ENCODE results near the gene AGBL4.

Gene AGBL4

GRCh38 chr1:49723662-49724061 is 300.1 kb downstream of the AGBL4 start:
- TF ChIP-seq CTCF (conservative IDR thresholded peaks at IDR 0.05; ENCODE audit: low read length): no peak
- H3K4me3 ChIP-seq (ENCODE audit: low read length): no peak overlapping the region
- no peak for DNase-seq (ENCODE audit: low read depth)

- no peak overlapping the region for H3K4me3 ChIP-seq (ENCODE audit: low read length)
- no peak for DNase-seq (ENCODE audit: low read depth)
- no peak for TF ChIP-seq CTCF (conservative IDR thresholded peaks at IDR 0.05; ENCODE audit: low read length)
These were observed 329.4 kb downstream of the AGBL4 start for GRCh38 chr1:49694251-49694827.

GRCh38 chr1:49686107-49686506 is 337.6 kb downstream of the AGBL4 start:
- DNase-seq (ENCODE audit: low read depth): no peak
- TF ChIP-seq CTCF (conservative IDR thresholded peaks at IDR 0.05; ENCODE audit: low read length): no peak
- H3K4me3 ChIP-seq (ENCODE audit: low read length): no peak overlapping the region

- DNase-seq (ENCODE audit: low read depth): no peak
- no peak overlapping the region for H3K4me3 ChIP-seq (ENCODE audit: low read length)
- no peak for TF ChIP-seq CTCF (conservative IDR thresholded peaks at IDR 0.05; ENCODE audit: low read length)
These were observed 346.0 kb downstream of the AGBL4 start for GRCh38 chr1:49677706-49678105.

GRCh38 chr1:49651136-49651535 is 372.6 kb downstream of the AGBL4 start:
- DNase-seq (ENCODE audit: low read depth): no peak

GRCh38 chr1:49630156-49630555 is 393.6 kb downstream of the AGBL4 start:
- H3K4me3 ChIP-seq (ENCODE audit: low read length): no peak overlapping the region
- no peak for DNase-seq (ENCODE audit: low read depth)
- no peak for TF ChIP-seq CTCF (conservative IDR thresholded peaks at IDR 0.05; ENCODE audit: low read length)

More at GRCh38 chr1:49651136-49651535, 372.6 kb downstream of the AGBL4 start:
- no peak overlapping the region for H3K4me3 ChIP-seq (ENCODE audit: low read length)
- TF ChIP-seq CTCF (conservative IDR thresholded peaks at IDR 0.05; ENCODE audit: low read length): no peak

- TF ChIP-seq CTCF (conservative IDR thresholded peaks at IDR 0.05; ENCODE audit: low read length): no peak
- no peak overlapping the region for H3K4me3 ChIP-seq (ENCODE audit: low read length)
- no peak for DNase-seq (ENCODE audit: low read depth)
These were observed 396.0 kb downstream of the AGBL4 start for GRCh38 chr1:49627781-49628180.
